ENCODE data around the gene SPEF2. TPM values are rescaled to one million over a fixed set of nuclear protein-coding genes. Genes with fewer than 3 reads are reported as not detected.

The SPEF2 gene
- total and polyA plus RNA-seq, 7 donors, result 0.13 to 0.71 (median 0.56) TPM

GRCh38 chr5:35789732-35790456 is 172.2 kb downstream of the SPEF2 start:
- no peak for DNase-seq
- H3K36me3 ChIP-seq (ENCODE audit: insufficient read depth in 1 of 2, low read depth in 1 of 2), result no peaks in the 10 kb centered on the region
- H3K4me3 ChIP-seq, result no peak overlapping the region
- H3K27me3 ChIP-seq (ENCODE audit: insufficient read depth in 3 of 3, low read length in 2 of 3), result no peaks in the 10 kb centered on the region
- no peaks in the 10 kb centered on the region for H3K9me3 ChIP-seq
- 54 to 70% (median 54%) methylated on average over 4 of the region's 4 CpGs for WGBS, 3 donors
- no peak for ATAC-seq
- H3K4me1 ChIP-seq, result no peaks in the 10 kb centered on the region
- H3K27ac ChIP-seq, result no peak overlapping the region
- TF ChIP-seq CTCF (IDR thresholded peaks at IDR 0.05), result no peak
- intact Hi-C loops (cut with DNase I), result no loop called here

- ATAC-seq (no peak), DNase-seq (no peak)
- no peaks in the 10 kb centered on the region for H3K4me1 ChIP-seq
- H3K36me3 ChIP-seq (ENCODE audit: insufficient read depth in 1 of 2, low read depth in 1 of 2), result no peaks in the 10 kb centered on the region
- WGBS, 3 donors, result 85 to 92% (median 88%) methylated on average over 1 of the region's 1 CpG
- intact Hi-C loops (cut with DNase I), result no loop called here
- no peaks in the 10 kb centered on the region for H3K9me3 ChIP-seq
- TF ChIP-seq CTCF (IDR thresholded peaks at IDR 0.05), result no peak
- no peak overlapping the region for H3K27ac ChIP-seq
- no peak overlapping the region for H3K4me3 ChIP-seq
- H3K27me3 ChIP-seq (ENCODE audit: insufficient read depth in 3 of 3, low read length in 2 of 3), result no peaks in the 10 kb centered on the region
These were observed 172.8 kb downstream of the SPEF2 start for GRCh38 chr5:35790457-35790822.

GRCh38 chr5:35794328-35794619 is 176.6 kb downstream of the SPEF2 start:
- H3K4me1 ChIP-seq, result no peaks in the 10 kb centered on the region
- H3K9me3 ChIP-seq, result no peaks in the 10 kb centered on the region
- intact Hi-C loops (cut with DNase I), result no loop called here
- DNase-seq, result no peak
- H3K4me3 ChIP-seq, result no peak overlapping the region
- H3K27me3 ChIP-seq (ENCODE audit: insufficient read depth in 3 of 3, low read length in 2 of 3), result no peaks in the 10 kb centered on the region
- H3K36me3 ChIP-seq (ENCODE audit: insufficient read depth in 1 of 2, low read depth in 1 of 2), result no peaks in the 10 kb centered on the region
- ATAC-seq, result no peak
- no peak overlapping the region for H3K27ac ChIP-seq
- TF ChIP-seq CTCF (IDR thresholded peaks at IDR 0.05), result no peak

GRCh38 chr5:35794684-35795375 is 177.2 kb downstream of the SPEF2 start:
- no peaks in the 10 kb centered on the region for H3K36me3 ChIP-seq (ENCODE audit: insufficient read depth in 1 of 2, low read depth in 1 of 2)
- no peak overlapping the region for H3K27ac ChIP-seq
- H3K9me3 ChIP-seq, result no peaks in the 10 kb centered on the region
- TF ChIP-seq CTCF (IDR thresholded peaks at IDR 0.05), result no peak
- ATAC-seq (no peak), DNase-seq (no peak)
- WGBS, 3 donors, result 77 to 81% (median 79%) methylated on average over 8 of the region's 8 CpGs
- H3K4me3 ChIP-seq, result no peak overlapping the region
- no peaks in the 10 kb centered on the region for H3K4me1 ChIP-seq
- intact Hi-C loops (cut with DNase I), result no loop called here
- H3K27me3 ChIP-seq (ENCODE audit: insufficient read depth in 3 of 3, low read length in 2 of 3), result no peaks in the 10 kb centered on the region

- Histone ChIP-seq H3K9me3 (no peaks in the 10 kb centered on the region), H3K4me1 (no peaks in the 10 kb centered on the region), H3K36me3 (ENCODE audit: insufficient read depth in 1 of 2, low read depth in 1 of 2) (no peaks in the 10 kb centered on the region), H3K4me3 (no peak overlapping the region), H3K27me3 (ENCODE audit: insufficient read depth in 3 of 3, low read length in 2 of 3) (no peaks in the 10 kb centered on the region), H3K27ac (no peak overlapping the region)
- intact Hi-C loops (cut with DNase I), result no loop called here
- TF ChIP-seq CTCF (IDR thresholded peaks at IDR 0.05), result no peak
- no peak for DNase-seq
- no peak for ATAC-seq
These were observed 181.5 kb downstream of the SPEF2 start for GRCh38 chr5:35799181-35799580.

All from psoas muscle (tissue), 8 donors.